ENCODE data around the gene KRT83.
"Not testable (repeated sequence)": the region's sequence is repeated elsewhere in the genome, so short reads cannot be mapped to it uniquely, and the experiment has no call there.

KRT83 gene

GRCh38 chr12:52286857-52287785 is 34.1 kb downstream of the KRT83 start:
- not testable (repeated sequence) for DNase-seq (ENCODE audit: low read depth in 2 of 2)

- DNase-seq (ENCODE audit: low read depth in 2 of 2) = no peak
Measured at GRCh38 chr12:52285851-52286530, 35.2 kb downstream of the KRT83 start.

GRCh38 chr12:52285172-52285745 is 35.9 kb downstream of the KRT83 start:
- DNase-seq (ENCODE audit: low read depth in 2 of 2) = no peak

- DNase-seq (ENCODE audit: low read depth in 2 of 2) = no peak
Measured at GRCh38 chr12:52284562-52285171, 36.5 kb downstream of the KRT83 start.

DNA sequence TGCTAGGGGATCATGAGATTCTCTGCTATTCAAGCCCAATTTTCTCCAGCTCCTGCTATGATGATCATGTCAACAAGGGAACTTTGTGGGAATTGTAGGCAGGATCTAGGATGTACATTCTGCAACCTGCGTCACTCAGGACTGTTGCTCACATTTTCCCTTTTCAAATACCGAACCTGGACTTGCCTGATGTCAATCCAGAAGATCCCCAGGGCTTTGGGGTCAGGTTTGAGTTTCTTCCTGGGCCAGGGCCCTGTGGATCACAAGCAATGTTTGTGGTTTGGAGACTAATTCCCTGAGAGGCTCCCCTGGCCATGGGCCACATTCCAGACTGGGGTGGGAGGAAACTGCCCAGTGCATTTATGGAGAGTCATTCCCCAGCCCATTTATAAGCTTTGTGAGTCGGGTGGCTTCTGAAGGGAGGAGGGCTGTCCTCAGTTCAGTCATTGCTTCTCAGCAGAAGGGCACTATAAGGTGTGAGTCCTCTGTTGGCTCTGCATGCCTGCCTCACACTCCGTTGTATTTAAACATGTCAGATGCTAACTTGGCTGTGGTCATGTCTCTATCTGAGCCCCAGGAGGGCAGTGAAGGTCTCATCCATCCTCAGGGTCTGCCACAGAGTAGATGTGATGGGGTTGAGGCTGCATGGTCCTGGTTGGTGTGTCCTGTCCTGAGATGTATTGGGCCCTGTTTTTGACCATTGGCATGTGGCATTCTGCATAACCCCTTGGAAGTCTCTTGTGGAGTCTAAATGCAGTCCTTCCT is 40.2 kb downstream of the KRT83 start:
- DNase-seq (ENCODE audit: low read depth in 2 of 2) = no peak

GRCh38 chr12:52280319-52280795 is 40.8 kb downstream of the KRT83 start:
- DNase-seq (ENCODE audit: low read depth in 2 of 2) = no peak

- no peak for DNase-seq (ENCODE audit: low read depth in 2 of 2)
Measured at GRCh38 chr12:52279422-52280318, 41.5 kb downstream of the KRT83 start.

DNA sequence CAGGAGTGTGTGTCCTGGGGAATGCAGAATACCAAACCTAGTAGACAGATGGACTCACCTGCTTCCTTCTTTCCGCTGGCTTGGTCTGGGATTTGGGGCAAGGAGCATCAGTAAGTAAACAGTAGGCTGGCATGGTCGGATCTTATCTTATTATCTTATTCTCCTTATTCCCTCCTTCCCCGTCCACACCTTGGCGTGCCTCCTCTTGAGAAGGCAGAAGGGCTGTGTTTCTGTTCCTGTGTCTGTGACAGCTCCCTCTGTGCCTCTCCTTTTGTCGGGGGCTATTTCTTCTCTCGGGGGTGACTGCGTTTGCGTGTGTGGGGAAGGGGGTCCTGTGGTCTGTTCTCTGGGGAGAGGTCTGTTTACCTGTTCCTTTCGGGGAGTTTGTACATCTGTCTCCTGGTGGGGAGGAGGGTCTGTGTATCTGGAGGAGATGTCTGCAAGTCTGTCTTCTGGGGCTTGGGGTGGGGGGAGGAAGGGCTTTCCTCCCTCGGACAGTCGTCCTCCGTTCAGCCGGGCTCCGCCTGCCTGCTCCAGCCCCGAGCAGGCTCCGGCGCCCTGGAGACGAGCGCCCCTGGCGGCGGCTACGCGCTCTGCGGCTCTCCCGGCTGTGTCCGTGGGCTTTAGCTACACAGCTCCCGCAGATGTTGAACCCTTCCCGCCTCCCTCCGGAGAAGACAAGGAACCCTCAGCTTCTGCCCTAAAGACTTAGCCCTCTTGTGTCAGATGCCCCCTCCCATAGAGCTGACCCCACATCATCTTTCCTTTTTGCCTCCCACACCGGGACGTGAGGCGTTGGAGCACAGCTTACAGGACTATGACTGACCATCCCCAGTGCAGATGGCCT is 42.4 kb downstream of the KRT83 start:
- peak; percentile 56 to 61 for DNase-seq (ENCODE audit: low read depth in 2 of 2)

DNA sequence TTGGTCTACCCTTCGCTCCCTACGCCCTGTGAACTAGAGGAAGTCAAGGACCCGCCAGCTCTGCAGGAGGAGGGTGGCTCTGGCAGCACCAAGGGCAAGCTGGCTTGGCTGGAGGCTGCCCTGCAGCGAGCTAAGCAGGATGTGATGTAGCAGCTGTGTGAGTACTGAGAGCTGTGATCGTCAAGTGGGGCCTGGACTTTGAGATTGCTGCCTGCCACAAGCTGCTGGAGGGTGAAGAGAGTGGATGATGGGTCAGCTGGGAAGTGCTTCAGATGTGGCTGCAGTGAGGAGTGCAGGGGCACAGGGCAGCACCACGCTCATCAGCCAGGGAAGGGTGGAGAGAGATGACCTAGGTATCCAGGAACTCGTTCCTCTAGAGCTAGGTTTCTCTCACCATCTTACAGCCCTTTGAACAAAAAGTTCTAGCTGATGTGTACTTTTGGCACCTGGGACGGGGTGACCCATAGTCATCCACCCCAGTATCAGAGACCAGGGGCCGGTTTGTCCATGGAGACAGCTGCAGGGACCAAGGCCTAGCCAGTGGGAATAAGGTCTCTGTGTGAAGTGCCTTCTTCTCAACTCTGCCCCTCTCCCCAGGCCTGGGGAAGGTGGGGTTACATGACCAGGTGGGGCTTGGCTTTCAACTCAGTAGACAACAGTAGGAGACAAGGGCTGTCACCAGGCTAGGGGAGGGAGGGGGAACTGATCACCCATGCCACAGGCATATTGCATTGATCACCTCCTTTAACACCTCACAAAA is 43.5 kb downstream of the KRT83 start:
- no peak for DNase-seq (ENCODE audit: low read depth in 2 of 2)

GRCh38 chr12:52275686-52276085 is 45.5 kb downstream of the KRT83 start:
- DNase-seq (ENCODE audit: low read depth in 2 of 2) = no peak

DNA sequence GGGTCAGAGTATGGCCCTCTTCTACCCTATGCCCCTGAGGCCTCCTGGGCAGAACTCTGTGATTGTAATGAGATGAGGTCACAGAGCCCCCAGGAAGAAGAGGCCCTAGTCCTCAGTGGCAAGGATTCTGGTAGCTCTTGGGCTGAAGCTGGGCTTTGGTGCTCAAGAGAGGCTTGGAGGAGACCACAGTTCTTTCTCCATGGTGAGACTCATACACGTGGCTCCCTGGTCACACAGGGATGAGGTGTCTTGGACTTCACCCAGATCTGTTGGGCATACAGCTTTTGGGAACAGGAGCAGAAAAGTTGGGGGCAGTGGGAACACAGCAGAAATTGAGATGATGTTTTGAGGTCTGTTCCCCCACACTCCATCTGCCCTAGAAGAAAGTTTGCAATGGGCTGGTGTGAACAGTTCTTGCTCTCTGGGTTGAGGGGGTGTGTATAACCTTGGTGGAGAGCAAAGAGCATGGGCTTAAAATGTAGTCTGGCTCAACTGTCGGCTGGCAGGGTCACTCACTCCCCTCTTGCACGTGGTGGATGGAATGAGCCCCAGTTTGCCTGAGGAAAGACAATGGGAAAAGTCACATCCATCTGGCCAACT is 46.6 kb downstream of the KRT83 start, which contains the start of gene KRT86:
TSS of gene KRT86 (plus strand) at position 125 of the 600 bp plus-strand sequence. CDS start 27,272 bp downstream, outside the sequence.
- DNase-seq (ENCODE audit: low read depth in 2 of 2) = no peak

DNA sequence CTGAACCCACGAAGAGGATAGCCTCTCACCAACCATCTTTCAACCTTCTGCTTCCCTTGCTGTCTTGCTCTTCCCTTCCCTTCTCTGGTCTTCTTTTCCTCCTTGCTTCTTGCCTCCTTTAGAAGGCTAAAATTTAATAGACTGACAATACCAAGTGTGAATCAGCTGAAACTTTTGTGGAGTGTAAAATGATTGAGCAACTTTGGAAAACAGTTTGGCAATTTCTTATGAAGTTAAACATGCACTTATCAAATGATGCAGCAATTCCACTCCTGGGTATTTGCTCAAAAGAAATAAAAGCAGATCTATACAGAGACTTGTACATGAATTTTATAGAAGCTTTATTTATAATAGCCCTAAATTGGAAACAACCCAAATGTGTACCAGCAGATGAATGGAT is 50.0 kb downstream of the KRT83 start:
- no peak for DNase-seq (ENCODE audit: low read depth in 2 of 2)

DNA sequence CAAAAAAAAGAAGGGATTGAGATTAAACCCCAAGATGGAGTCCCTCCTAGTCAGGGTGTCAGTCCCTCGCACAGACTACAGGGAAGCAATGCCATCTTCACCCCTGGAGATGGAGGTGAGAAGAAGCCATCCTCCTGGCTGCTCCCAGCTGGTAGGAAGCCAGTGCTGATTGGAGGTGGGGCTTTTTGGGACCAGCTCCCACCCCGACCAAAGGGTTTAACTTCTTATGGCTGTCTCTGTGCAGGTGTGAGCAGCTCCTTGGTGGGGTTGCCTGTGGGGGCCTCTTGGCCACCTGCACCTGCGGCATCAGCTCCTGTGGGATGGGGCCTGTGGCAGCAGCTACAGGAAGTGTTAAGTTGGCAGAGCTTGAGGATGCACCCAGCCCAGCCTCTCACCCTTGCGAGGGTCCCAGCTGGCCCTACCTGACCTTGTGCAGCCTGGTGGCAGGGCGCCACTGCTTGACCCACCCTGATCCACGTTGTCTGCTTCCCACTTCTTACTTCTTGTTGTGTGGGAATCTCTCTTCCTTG is 50.6 kb downstream of the KRT83 start:
- no peak for DNase-seq (ENCODE audit: low read depth in 2 of 2)

DNA sequence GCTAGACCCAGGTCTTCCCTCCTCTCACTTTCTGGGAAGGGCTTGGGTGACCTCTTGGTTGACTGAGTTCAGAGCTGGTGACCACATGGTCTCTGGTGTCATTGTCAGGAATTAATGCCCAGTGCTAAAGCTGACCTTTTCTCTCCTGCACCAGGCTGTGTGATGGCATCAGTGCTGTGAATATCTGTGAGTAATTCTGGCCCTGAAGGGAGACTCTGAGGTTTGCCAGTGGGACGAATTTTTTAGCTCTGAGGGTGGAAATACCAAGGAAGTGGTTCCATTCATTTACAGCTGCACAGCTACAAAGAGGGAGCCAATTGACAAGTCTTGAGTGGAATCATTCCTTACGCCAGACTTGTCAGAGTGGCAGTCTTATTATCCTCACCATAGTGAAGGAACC is 53.0 kb downstream of the KRT83 start:
- DNase-seq (ENCODE audit: low read depth in 2 of 2) = no peak

GRCh38 chr12:52267699-52268098 is 53.5 kb downstream of the KRT83 start:
- DNase-seq (ENCODE audit: low read depth in 2 of 2) = no peak

- DNase-seq (ENCODE audit: low read depth in 2 of 2) = no peak
Measured at GRCh38 chr12:52267266-52267665, 53.9 kb downstream of the KRT83 start.

DNA sequence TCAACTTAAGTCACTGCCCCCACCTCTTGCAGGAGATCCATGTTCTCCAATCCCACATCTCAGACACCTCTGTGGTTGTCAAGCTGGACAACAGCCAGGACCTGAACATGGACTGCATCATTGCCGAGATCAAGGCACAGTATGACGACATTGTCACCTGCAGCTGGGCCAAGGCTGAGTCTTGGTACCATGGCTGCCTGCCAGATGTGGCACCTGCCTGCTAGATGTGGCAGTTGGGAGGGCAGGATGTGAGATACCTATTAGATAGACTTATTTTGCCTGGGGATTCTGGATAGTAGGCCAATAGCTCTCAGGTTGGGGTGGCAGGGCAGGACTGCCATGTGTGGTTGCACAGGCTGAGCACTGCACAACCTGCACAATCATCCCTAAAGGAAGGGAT is 54.7 kb downstream of the KRT83 start:
- DNase-seq (ENCODE audit: low read depth in 2 of 2) = no peak

DNA sequence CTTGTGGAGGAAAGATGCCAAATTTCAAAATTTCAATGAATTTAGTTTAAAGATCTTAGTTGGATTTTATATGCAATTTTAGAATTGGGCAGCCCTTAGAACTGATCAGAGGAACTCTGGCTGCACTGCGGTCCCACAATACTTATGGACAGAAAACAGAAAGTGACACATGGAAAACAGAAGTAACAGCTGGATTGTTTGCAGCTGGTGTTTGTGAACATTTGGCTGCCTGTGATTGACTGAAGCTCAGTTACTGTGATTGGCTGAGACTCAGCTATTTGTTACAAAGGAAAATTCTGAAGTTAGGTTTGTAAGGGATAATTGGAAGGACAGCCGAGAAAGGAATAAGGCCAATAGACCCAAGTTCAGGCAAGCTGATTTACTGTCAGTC is 56.8 kb downstream of the KRT83 start:
- no peak for DNase-seq (ENCODE audit: low read depth in 2 of 2)

Measured in activated CD4-positive, alpha-beta T cell treated with anti-CD3 and anti-CD28 coated beads for 24 hours (primary cell).